OCI-LY3 (cell line): ENCODE results near the gene ZSCAN18.

Source experiments
- H2AFZ ChIP-seq: fragments of 200-600, 300-600 bp; shearing (Covaris generic); 2 replicates; pipeline ENCODE4 v1.6.0; 2014; ENCODE audit warnings: antibody characterized with exemption, low read depth, low read length
- H3K27ac ChIP-seq: fragments of 200-600, 300-600 bp; sonication (generic); 2 replicates; pipeline ENCODE4 v1.5.1; 2014; ENCODE audit warnings: mild to moderate bottlenecking, low read length, moderate library complexity, mixed read lengths
- H3K27me3 ChIP-seq: fragments of 200-600, 300-600 bp; sonication (generic); 2 replicates; pipeline ENCODE4 v1.6.1; 2014; ENCODE audit warnings: low read depth, low read length, mixed read lengths
- H3K36me3 ChIP-seq: fragments of 200-600, 300-600 bp; sonication (generic); replicated peaks from 2 replicates; pipeline ENCODE3; 2014; ENCODE audit warnings: low read depth, low read length, mixed read lengths
- H3K4me1 ChIP-seq: fragments of 300-600, 200-600 bp; sonication (generic); 2 replicates; pipeline ENCODE4 v1.6.1; 2014; ENCODE audit warnings: low read length, mixed read lengths
- H3K4me2 ChIP-seq: fragments of 200-600, 300-600 bp; sonication (generic); 2 replicates; pipeline ENCODE4 v1.6.1; 2014; ENCODE audit warnings: low read length, mixed read lengths
- H3K4me3 ChIP-seq: fragments of 300-600, 200-600 bp; sonication (generic); 2 replicates; pipeline ENCODE4 v1.5.1; 2014; ENCODE audit warnings: antibody characterized with exemption, mild to moderate bottlenecking, low read length, moderate library complexity
- H3K79me2 ChIP-seq: fragments of 300-600, 200-600 bp; shearing (Covaris generic); 2 replicates; pipeline ENCODE4 v1.6.1; 2014; ENCODE audit warnings: mild to moderate bottlenecking, low read length, mixed read lengths
- H3K9ac ChIP-seq: fragments of 300-600, 200-600 bp; shearing (Covaris generic); 2 replicates; pipeline ENCODE4 v1.6.0; 2014; ENCODE audit warnings: mild to moderate bottlenecking, low read length, moderate library complexity
- H3K9me3 ChIP-seq: fragments of 200-600, 300-600 bp; shearing (Covaris generic); 2 replicates; pipeline ENCODE4 v1.6.1; 2014; ENCODE audit warnings: low read length, mixed read lengths; ENCODE audit not compliant: insufficient read depth
- H4K20me1 ChIP-seq: fragments of 200-600, 300-600 bp; sonication (generic); 2 replicates; pipeline ENCODE4 v1.6.1; 2016; ENCODE audit warnings: low read length, mixed read lengths; ENCODE audit not compliant: insufficient read depth
- CTCF ChIP-seq: fragments of 200-600, 300-600 bp; sonication (generic); IDR thresholded peaks from 2 replicates; pipeline ENCODE4 v1.5.1; 2014; ENCODE audit warnings: antibody characterized with exemption, low read length, low read depth
- EZH2phosphoT487 ChIP-seq: fragments of 200-600 bp; shearing (Covaris generic); IDR thresholded peaks from 2 replicates; pipeline ENCODE4 v1.6.1; 2018; ENCODE audit warnings: antibody characterized with exemption, mixed run types, low read depth

The ZSCAN18 gene

GRCh38 chr19:58079792-58080191 is 18.2 kb downstream of the ZSCAN18 start:
- no peak for TF ChIP-seq CTCF
- no peak for TF ChIP-seq EZH2phosphoT487
- Histone ChIP-seq H2AFZ (no peak overlapping the region), H3K4me2 (no peak overlapping the region), H3K36me3 (no peaks in the 10 kb centered on the region), H3K4me1 (no peaks in the 10 kb centered on the region), H3K27ac (no peak overlapping the region), H3K27me3 (no peaks in the 10 kb centered on the region), H3K4me3 (no peak overlapping the region), H3K9me3 (peaks cover 10% of the 10 kb centered on the region; the same call in 1 of the 2 replicates), H3K79me2 (no peaks in the 10 kb centered on the region), H4K20me1 (no peaks in the 10 kb centered on the region), H3K9ac (no peak overlapping the region)

GRCh38 chr19:58067240-58067912 is 30.7 kb downstream of the ZSCAN18 start:
- no peak overlapping the region for H3K4me3 ChIP-seq
- H3K79me2 ChIP-seq, result no peaks in the 10 kb centered on the region
- H3K4me2 ChIP-seq, result no peak overlapping the region
- no peaks in the 10 kb centered on the region for H3K4me1 ChIP-seq
- H3K9ac ChIP-seq, result no peak overlapping the region
- peaks cover 18% of the 10 kb centered on the region; the same call in 1 of the 2 replicates for H3K9me3 ChIP-seq
- no peak overlapping the region for H3K27ac ChIP-seq
- no peak overlapping the region for H2AFZ ChIP-seq
- H3K36me3 ChIP-seq, result no peaks in the 10 kb centered on the region
- no peaks in the 10 kb centered on the region for H3K27me3 ChIP-seq
- no peaks in the 10 kb centered on the region for H4K20me1 ChIP-seq
- TF ChIP-seq CTCF (no peak), EZH2phosphoT487 (no peak)

GRCh38 chr19:58063712-58064111 is 34.3 kb downstream of the ZSCAN18 start:
- Histone ChIP-seq H3K4me2 (no peak overlapping the region), H3K79me2 (no peaks in the 10 kb centered on the region), H3K9me3 (peaks cover 26% of the 10 kb centered on the region), H3K4me1 (no peaks in the 10 kb centered on the region), H3K9ac (no peak overlapping the region), H3K4me3 (no peak overlapping the region), H3K36me3 (no peaks in the 10 kb centered on the region), H3K27ac (no peak overlapping the region), H3K27me3 (no peaks in the 10 kb centered on the region), H4K20me1 (no peaks in the 10 kb centered on the region), H2AFZ (no peak overlapping the region)
- TF ChIP-seq EZH2phosphoT487, result no peak
- no peak for TF ChIP-seq CTCF

GRCh38 chr19:58060231-58060630 is 37.8 kb downstream of the ZSCAN18 start:
- H4K20me1 ChIP-seq, result no peaks in the 10 kb centered on the region
- H3K4me3 ChIP-seq, result no peak overlapping the region
- H3K4me1 ChIP-seq, result no peaks in the 10 kb centered on the region
- H3K36me3 ChIP-seq, result no peaks in the 10 kb centered on the region
- no peak overlapping the region for H3K4me2 ChIP-seq
- no peaks in the 10 kb centered on the region for H3K79me2 ChIP-seq
- no peaks in the 10 kb centered on the region for H3K27me3 ChIP-seq
- no peak overlapping the region for H3K27ac ChIP-seq
- no peak for TF ChIP-seq EZH2phosphoT487
- no peak for TF ChIP-seq CTCF
- H3K9ac ChIP-seq, result no peak overlapping the region
- peaks cover 18% of the 10 kb centered on the region for H3K9me3 ChIP-seq
- H2AFZ ChIP-seq, result no peak overlapping the region
